ENCODE data around the gene CHIT1. TPM values are rescaled to one million over a fixed set of nuclear protein-coding genes. Genes with fewer than 3 reads are reported as not detected.

CHIT1 gene
- total RNA-seq, 1 donor from 2014 or later: 225 TPM

GRCh38 chr1:203188686-203189232 is 40.7 kb downstream of the CHIT1 start:
- TF ChIP-seq CTCF (IDR thresholded peaks at IDR 0.05): no peak
- Histone ChIP-seq H3K36me3 (no peaks in the 10 kb centered on the region), H3K4me3 (no peak overlapping the region), H3K9me3 (no peaks in the 10 kb centered on the region), H3K27me3 (ENCODE audit: low read depth) (no peaks in the 10 kb centered on the region), H3K4me1 (peaks cover 14% of the 10 kb centered on the region), H3K27ac (no peak overlapping the region)
- intact Hi-C loops (cut with DNase I): no loop called here
- ATAC-seq: no peak
- DNase-seq: no peak

- Histone ChIP-seq H3K9me3 (no peaks in the 10 kb centered on the region), H3K4me3 (no peak overlapping the region), H3K4me1 (peaks cover 14% of the 10 kb centered on the region), H3K27me3 (ENCODE audit: low read depth) (no peaks in the 10 kb centered on the region), H3K36me3 (no peaks in the 10 kb centered on the region), H3K27ac (no peak overlapping the region)
- DNase-seq (no peak), ATAC-seq (no peak)
- intact Hi-C loops (cut with DNase I): no loop called here
- TF ChIP-seq CTCF (IDR thresholded peaks at IDR 0.05): no peak
These were observed 41.7 kb downstream of the CHIT1 start for GRCh38 chr1:203187689-203188264.

- H3K27me3 ChIP-seq (ENCODE audit: low read depth): no peaks in the 10 kb centered on the region
- no peak overlapping the region for H3K27ac ChIP-seq
- ATAC-seq (peak in 1 of 2 donors; percentile 21), DNase-seq (no peak)
- H3K4me3 ChIP-seq: no peak overlapping the region
- H3K4me1 ChIP-seq: peaks cover 14% of the 10 kb centered on the region
- no peak for TF ChIP-seq CTCF (IDR thresholded peaks at IDR 0.05)
- intact Hi-C loops (cut with DNase I): no loop called here
- no peaks in the 10 kb centered on the region for H3K36me3 ChIP-seq
- H3K9me3 ChIP-seq: no peaks in the 10 kb centered on the region
These were observed 42.2 kb downstream of the CHIT1 start for GRCh38 chr1:203187304-203187685.

- ATAC-seq: peak; percentile 70 to 87
- no peak for TF ChIP-seq CTCF (IDR thresholded peaks at IDR 0.05)
These were observed 42.8 kb downstream of the CHIT1 start, which contains the start of gene CHI3L1 for GRCh38 chr1:203186446-203187303. Gene CHI3L1 (minus strand): TSS chr1:203186704. CDS start chr1:203186623, 81 bp downstream.

GRCh38 chr1:203186091-203186445 is 43.4 kb downstream of the CHIT1 start:
- peaks cover 14% of the 10 kb centered on the region for H3K4me1 ChIP-seq
- H3K27ac ChIP-seq: peak overlapping the region; percentile 31
- H3K4me3 ChIP-seq: no peak overlapping the region
- H3K9me3 ChIP-seq: no peaks in the 10 kb centered on the region
- no peak for DNase-seq
- peak in 1 of 2 donors; percentile 27 for ATAC-seq
- H3K36me3 ChIP-seq: no peaks in the 10 kb centered on the region
- no peaks in the 10 kb centered on the region for H3K27me3 ChIP-seq (ENCODE audit: low read depth)
- intact Hi-C loops (cut with DNase I): no loop called here
- no peak for TF ChIP-seq CTCF (IDR thresholded peaks at IDR 0.05)

More at GRCh38 chr1:203186446-203187303, 42.8 kb downstream of the CHIT1 start, which contains the start of gene CHI3L1:
- peak; percentile 79 for DNase-seq
- intact Hi-C loops (cut with DNase I): no loop called here
- H3K4me1 ChIP-seq: peaks cover 14% of the 10 kb centered on the region
- peak within 1 kb of the TSS; percentile 31 for H3K27ac ChIP-seq
- no peaks in the 10 kb centered on the region for H3K27me3 ChIP-seq (ENCODE audit: low read depth)
- H3K36me3 ChIP-seq: no peaks in the 10 kb centered on the region
- H3K9me3 ChIP-seq: no peaks in the 10 kb centered on the region
- H3K4me3 ChIP-seq: no peak within 1 kb of the TSS
